HCT116 (cell line): ENCODE data around the gene LAYN. TPM values are rescaled to one million over a fixed set of nuclear protein-coding genes. Genes with fewer than 3 reads are reported as not detected.

Experiments
- ATAC-seq: fragments of 200-7000 bp; cut with Tn5 transposase; 2 replicates; pipeline ENCODE4 v1.9.1; 2020; ENCODE audit warnings: mild to moderate bottlenecking, moderate library complexity
- BruUV-seq: library from RNA; stranded (reverse); fragments of 400-500 nt; replicated peaks from 2 replicates; lab custom pipeline; 2021; lab: Mats Ljungman, UMichigan
- CTCF ChIA-PET: fragments of 300-600 bp; sonication (Branson Sonifier 250); formaldehyde crosslinking; loops from one replicate; lab custom pipeline; 2021; ENCODE audit warnings: antibody characterized with exemption; lab: Charles Lee
- POLR2A ChIA-PET: fragments of 300-600, 350-600 bp; sonication (Branson Sonifier 250); formaldehyde crosslinking; loops from one replicate; lab custom pipeline; 2021; ENCODE audit warnings: antibody characterized with exemption; lab: Charles Lee
- RAD21 ChIA-PET, 2 experiments: fragments of 300-600 bp; sonication (Branson Sonifier 250); formaldehyde crosslinking; loops; one replicate each; lab custom pipeline; 2023; ENCODE audit warnings: low total read pairs in 2 of 2; ENCODE audit not compliant: uncharacterized antibody in 2 of 2, unreplicated experiment in 2 of 2, low non-redundant PET in 1 of 2; lab: Charles Lee
- DNase-seq: peaks from one replicate; pipeline ENCODE4 v3.0.0-alpha.2; 2010; ENCODE audit warnings: low read depth, low spot score
- H2AFZ ChIP-seq: fragments of 200-600 bp; shearing (Covaris generic), sonication (generic); 2 replicates; pipeline ENCODE4 v1.6.1; 2017; ENCODE audit warnings: low read depth, mixed run types, mixed read lengths, antibody characterized with exemption, low read length; ENCODE audit not compliant: poor library complexity, severe bottlenecking
- H3K27ac ChIP-seq: 2 replicates; pipeline ENCODE4 v1.5.1; 2012; ENCODE audit warnings: low read depth, low read length
- H3K27me3 ChIP-seq: fragments of 200-600 bp; sonication (generic); 2 replicates; pipeline ENCODE4 v1.6.1; 2016; ENCODE audit warnings: mixed run types, low read length, mixed read lengths; ENCODE audit not compliant: insufficient read depth
- H3K36me3 ChIP-seq, 2 experiments: fragments of 200-500 bp in 1 of 2; fragments of 200-600 bp in 1 of 2; sonication (Bioruptor generic) in 1 of 2; sonication (generic) in 1 of 2; 2 replicates each; pipeline versions ENCODE4 v1.5.1 to v1.6.1; 2014 to 2016; ENCODE audit warnings: low read length in 2 of 2, inconsistent platforms in 1 of 2, mixed read lengths in 1 of 2, mixed run types in 1 of 2; ENCODE audit not compliant: insufficient read depth in 2 of 2, control insufficient read depth in 1 of 2
- H3K4me1 ChIP-seq, 2 experiments: fragments of 200-600 bp in 1 of 2; sonication (generic) in 1 of 2; 2 replicates each; pipeline versions ENCODE4 v1.5.1 to v1.6.1; 2012 to 2017; ENCODE audit warnings: low read length in 2 of 2, inconsistent platforms in 1 of 2, mild to moderate bottlenecking in 1 of 2, mixed read lengths in 1 of 2, mixed run types in 1 of 2, moderate library complexity in 1 of 2; ENCODE audit not compliant: insufficient read depth in 2 of 2, control insufficient read depth in 1 of 2
- H3K4me2 ChIP-seq: fragments of 200-600 bp; sonication (generic); 2 replicates; pipeline ENCODE4 v1.6.1; 2017; ENCODE audit warnings: mixed run types, low read length, mixed read lengths
- H3K4me3 ChIP-seq, 2 experiments: fragments of 200-600 bp in 1 of 2; sonication (generic) in 1 of 2; replicated peaks in 1 of 2; 2 replicates each; pipeline ENCODE4 v1.5.1; 2011 to 2016; ENCODE audit warnings: low read length in 2 of 2, control low read depth in 1 of 2, low read depth in 1 of 2, mild to moderate bottlenecking in 1 of 2, mixed read lengths in 1 of 2, mixed run types in 1 of 2
- H3K79me2 ChIP-seq: fragments of 200-600 bp; sonication (generic); 2 replicates; pipeline ENCODE4 v1.6.1; 2017; ENCODE audit warnings: mild to moderate bottlenecking, mixed run types, low read length, moderate library complexity, mixed read lengths; ENCODE audit not compliant: insufficient read depth
- H3K9ac ChIP-seq: fragments of 200-600 bp; sonication (generic); 2 replicates; pipeline ENCODE4 v1.6.1; 2016; ENCODE audit warnings: low read length, mixed read lengths
- H3K9me2 ChIP-seq: fragments of 200-600 bp; sonication (generic), shearing (Covaris generic); 2 replicates; pipeline ENCODE4 v1.6.1; 2017; ENCODE audit warnings: mixed run types, mild to moderate bottlenecking, moderate library complexity; ENCODE audit not compliant: insufficient read depth
- H3K9me3 ChIP-seq, 2 experiments: fragments of 200-500 bp in 1 of 2; fragments of 200-600 bp in 1 of 2; sonication (Bioruptor generic) in 1 of 2; sonication (generic) in 1 of 2; 2 replicates each; pipeline ENCODE4 v1.6.1; 2014 to 2017; ENCODE audit warnings: low read length in 2 of 2, mixed read lengths in 2 of 2, inconsistent platforms in 1 of 2, low read depth in 1 of 2, mild to moderate bottlenecking in 1 of 2, mixed run types in 1 of 2, moderate library complexity in 1 of 2; ENCODE audit not compliant: control insufficient read depth in 1 of 2, insufficient read depth in 1 of 2
- H4K20me1 ChIP-seq: fragments of 200-600 bp; sonication (generic), shearing (Covaris generic); 2 replicates; pipeline ENCODE4 v1.6.1; 2017; ENCODE audit warnings: mixed run types, mild to moderate bottlenecking, moderate library complexity; ENCODE audit not compliant: insufficient read depth
- ATF3 ChIP-seq: IDR thresholded peaks from 2 replicates; pipeline ENCODE4 v1.6.1; 2012
- CBX3 ChIP-seq: IDR thresholded peaks from 2 replicates; pipeline ENCODE4 v1.6.1; 2012; ENCODE audit warnings: low read depth
- CTCF ChIP-seq, 3 experiments: fragments of 200-600 bp in 1 of 3; sonication (generic) in 1 of 3; IDR thresholded peaks in 2 of 3; conservative IDR thresholded peaks in 1 of 3; 2 replicates each; pipeline ENCODE4 v1.5.1; 2012 to 2017; ENCODE audit warnings: low read depth in 2 of 3, low read length in 2 of 3, antibody characterized with exemption in 1 of 3, borderline replicate concordance in 1 of 3, control low read depth in 1 of 3, mild to moderate bottlenecking in 1 of 3, mixed read lengths in 1 of 3, mixed run types in 1 of 3, moderate library complexity in 1 of 3; ENCODE audit not compliant: insufficient read depth in 1 of 3
- EGR1 ChIP-seq: IDR thresholded peaks from 2 replicates; pipeline ENCODE4 v1.6.1; 2012; ENCODE audit warnings: low read depth
- ELF1 ChIP-seq: IDR thresholded peaks from 2 replicates; pipeline ENCODE4 v1.6.1; 2012; ENCODE audit warnings: low read depth, borderline replicate concordance
- EZH2 ChIP-seq: fragments of 200-600 bp; sonication (generic); IDR thresholded peaks from 2 replicates; pipeline ENCODE4 v1.6.1; 2017; ENCODE audit warnings: antibody characterized with exemption, mixed run types
- EZH2phosphoT487 ChIP-seq: fragments of 200-600 bp; IDR thresholded peaks from 2 replicates; pipeline ENCODE4 v1.6.1; 2018; ENCODE audit warnings: antibody characterized with exemption, borderline replicate concordance
- MAX ChIP-seq: IDR thresholded peaks from 2 replicates; pipeline ENCODE4 v1.6.1; 2012
- REST ChIP-seq: IDR thresholded peaks from 2 replicates; pipeline ENCODE4 v1.6.1; 2012; ENCODE audit warnings: low read depth
- SIN3A ChIP-seq: IDR thresholded peaks from 2 replicates; pipeline ENCODE4 v1.6.1; 2012; ENCODE audit warnings: low read depth
- SP1 ChIP-seq: IDR thresholded peaks from 2 replicates; pipeline ENCODE4 v1.6.1; 2012; ENCODE audit warnings: low read depth
- intact Hi-C: fragments of 100-400 bp; cut with micrococcal nuclease; formaldehyde crosslinking; loops from 2 replicates; pipeline ENCODE4 v1.10.0; 2022
- total RNA-seq: library from RNA; stranded (reverse); gene quantifications from one replicate; pipeline ENCODE4 v1.2.1, GENCODE V29; 2021; ENCODE audit not compliant: unreplicated experiment

The LAYN gene
- total RNA-seq, 1 experiment from 2014 or later: not detected

GRCh38 chr11:111539426-111540113, 950 bp upstream of the LAYN start:
- no peak overlapping the region for H2AFZ ChIP-seq
- POLR2A ChIA-PET: no interaction called here
- H3K79me2 ChIP-seq: no peaks in the 10 kb centered on the region
- BruUV-seq: no TSS peak
- CTCF ChIA-PET: no interaction called here
- H3K27me3 ChIP-seq: no peaks in the 10 kb centered on the region; the same call in 1 of the 2 replicates
- H3K27ac ChIP-seq: no peak overlapping the region
- RAD21 ChIA-PET: no interaction called here
- H3K4me3 ChIP-seq: no peak overlapping the region
- no peaks in the 10 kb centered on the region for H4K20me1 ChIP-seq
- no peaks in the 10 kb centered on the region for H3K4me1 ChIP-seq
- intact Hi-C loops: no loop called here
- no peak overlapping the region for H3K9ac ChIP-seq
- H3K9me2 ChIP-seq: no peaks in the 10 kb centered on the region
- H3K9me3 ChIP-seq: no peaks in the 10 kb centered on the region
- no peak for DNase-seq
- ATAC-seq: no peak
- no peaks in the 10 kb centered on the region for H3K36me3 ChIP-seq
- no peak for TF ChIP-seq ATF3
- TF ChIP-seq EGR1: no peak
- TF ChIP-seq CBX3: no peak
- no peak for TF ChIP-seq REST
- TF ChIP-seq MAX: no peak
- TF ChIP-seq EZH2phosphoT487: no peak
- TF ChIP-seq ELF1: no peak
- no peak for TF ChIP-seq CTCF (IDR thresholded peaks at IDR 0.05 in 2 of 3, conservative IDR thresholded peaks at IDR 0.05 in 1 of 3; ENCODE audit: borderline replicate concordance in 1 of 3, insufficient read depth in 1 of 3, low read depth in 2 of 3, low read length in 2 of 3)
- TF ChIP-seq SIN3A: no peak
- TF ChIP-seq EZH2: no peak
- no peak for TF ChIP-seq SP1
- TF ChIP-seq, all 23 proteins: peak for 0
- H3K4me2 ChIP-seq: no peak overlapping the region
